CD14-positive monocyte (primary cell): ENCODE measurements around the gene GMNC. TPM values are rescaled to one million over a fixed set of nuclear protein-coding genes. Genes with fewer than 3 reads are reported as not detected.

Experiments
- DNase-seq, 3 donors: peaks; one replicate each; pipeline ENCODE4 v3.0.0-alpha.2; 2011 to 2022
- H2AFZ ChIP-seq: 2 replicates; pipeline ENCODE4 v1.6.0; 2012; ENCODE audit warnings: mild to moderate bottlenecking, low read depth, low read length, inconsistent platforms; ENCODE audit not compliant: insufficient read depth, poor library complexity, severe bottlenecking
- H3K27ac ChIP-seq, 2 donors: 1 replicate in 1 of 2; 2 replicates in 1 of 2; pipeline ENCODE4 v1.5.1; 2012 to 2013; ENCODE audit warnings: low read length in 2 of 2, control low read depth in 1 of 2, inconsistent platforms in 1 of 2, low read depth in 1 of 2, mild to moderate bottlenecking in 1 of 2
- H3K27me3 ChIP-seq, 2 donors: one replicate each; pipeline versions ENCODE4 v1.6.0 to v1.6.1; 2011 to 2013; ENCODE audit warnings: low read length in 2 of 2; ENCODE audit not compliant: control insufficient read depth in 2 of 2, insufficient read depth in 2 of 2
- H3K36me3 ChIP-seq, 2 donors: replicated peaks in 1 of 2; 1 replicate in 1 of 2; 2 replicates in 1 of 2; pipeline versions ENCODE4 v1.5.1 to v1.6.1; 2012 to 2013; ENCODE audit warnings: low read length in 2 of 2, control low read depth in 1 of 2, inconsistent platforms in 1 of 2, mild to moderate bottlenecking in 1 of 2; ENCODE audit not compliant: insufficient read depth in 2 of 2, control insufficient read depth in 1 of 2
- H3K4me1 ChIP-seq, 2 donors: 1 replicate in 1 of 2; 2 replicates in 1 of 2; pipeline versions ENCODE4 v1.5.1 to v1.6.1; 2012 to 2013; ENCODE audit warnings: low read length in 2 of 2, control low read depth in 1 of 2, inconsistent platforms in 1 of 2, mild to moderate bottlenecking in 1 of 2, moderate library complexity in 1 of 2; ENCODE audit not compliant: insufficient read depth in 2 of 2, control insufficient read depth in 1 of 2
- H3K4me2 ChIP-seq: replicated peaks from 2 replicates; pipeline ENCODE3; 2012; ENCODE audit warnings: low read length, moderate library complexity, mild to moderate bottlenecking; ENCODE audit not compliant: poor library complexity, severe bottlenecking; ENCODE audit errors: extremely low read depth
- H3K4me3 ChIP-seq, 3 experiments: fragments of 200-600 bp in 1 of 3; sonication (generic) in 1 of 3; replicated peaks in 1 of 3; 1 replicate in 2 of 3; 2 replicates in 1 of 3; pipeline ENCODE4 v1.5.1; 2011 to 2013; ENCODE audit warnings: low read length in 3 of 3, mild to moderate bottlenecking in 3 of 3, control low read depth in 2 of 3, low read depth in 2 of 3, inconsistent platforms in 1 of 3, moderate library complexity in 1 of 3
- H3K79me2 ChIP-seq: 2 replicates; pipeline ENCODE4 v1.6.0; 2012; ENCODE audit warnings: mild to moderate bottlenecking, control low read depth, inconsistent platforms, low read length, moderate library complexity; ENCODE audit not compliant: insufficient read depth
- H3K9ac ChIP-seq: 2 replicates; pipeline ENCODE4 v1.6.0; 2017; ENCODE audit warnings: low read length, mild to moderate bottlenecking; ENCODE audit not compliant: insufficient read depth, poor library complexity, severe bottlenecking
- H3K9me3 ChIP-seq, 2 donors: replicated peaks in 1 of 2; 1 replicate in 1 of 2; 2 replicates in 1 of 2; pipeline versions ENCODE4 v1.5.1 to v1.6.1; 2012 to 2013; ENCODE audit warnings: low read length in 2 of 2, control low read depth in 1 of 2; ENCODE audit not compliant: control insufficient read depth in 1 of 2, insufficient read depth in 1 of 2
- H4K20me1 ChIP-seq: 2 replicates; pipeline ENCODE4 v1.6.0; 2012; ENCODE audit warnings: mild to moderate bottlenecking, low read length, control low read depth, moderate library complexity; ENCODE audit not compliant: insufficient read depth
- H3K27ac Mint-ChIP-seq, 7 donors: one replicate each; pipeline ENCODE4 v1.8.0; 2020; ENCODE audit warnings: mild to moderate bottlenecking in 7 of 7, mixed read lengths in 7 of 7, moderate library complexity in 6 of 7, inconsistent platforms in 2 of 7
- H3K27me3 Mint-ChIP-seq, 3 donors: one replicate each; pipeline ENCODE4 v1.8.0; 2021 to 2022; ENCODE audit warnings: low read depth in 3 of 3, mild to moderate bottlenecking in 3 of 3, mixed read lengths in 3 of 3, moderate library complexity in 3 of 3, inconsistent platforms in 1 of 3
- H3K36me3 Mint-ChIP-seq, 2 donors: one replicate each; pipeline ENCODE4 v1.8.0; 2020; ENCODE audit warnings: mixed read lengths in 2 of 2, inconsistent platforms in 1 of 2, mild to moderate bottlenecking in 1 of 2
- H3K4me1 Mint-ChIP-seq: one replicate; pipeline ENCODE4 v1.8.0; 2020; ENCODE audit warnings: mild to moderate bottlenecking, mixed read lengths
- H3K4me3 Mint-ChIP-seq, 2 donors: one replicate each; pipeline ENCODE4 v1.8.0; 2020; ENCODE audit warnings: mild to moderate bottlenecking in 2 of 2, mixed read lengths in 2 of 2, moderate library complexity in 1 of 2
- H3K9me3 Mint-ChIP-seq, 7 donors: one replicate each; pipeline ENCODE4 v1.8.0; 2020 to 2022; ENCODE audit warnings: mixed read lengths in 7 of 7, mild to moderate bottlenecking in 6 of 7, moderate library complexity in 6 of 7, inconsistent platforms in 2 of 7
- WGBS: methylation state at CpG from one replicate; pipeline ENCODE4 v1.1.5; 2013; ENCODE audit warnings: missing lambda C conversion rate; ENCODE audit not compliant: insufficient coverage; 5-methylcytosine and 5-hydroxymethylcytosine counted together
- intact Hi-C, 2 donors: fragments of 100-400 bp; cut with micrococcal nuclease; formaldehyde crosslinking; loops; one replicate each; pipeline versions ENCODE4 v1.15.0 to v1.15.1; 2023
- polyA plus RNA-seq, 3 donors: library from polyadenylated mRNA; depleted of rRNA in 1 of 3; unstranded in 2 of 3; stranded (reverse) in 1 of 3; fragments of 300-500 nt in 2 of 3; fragments of >200 nt in 1 of 3; fragmentation: Illumina TruSeq in 2 of 3; gene quantifications; 1 replicate in 2 of 3; 2 replicates in 1 of 3; pipeline ENCODE4 v1.2.3, GENCODE V29; 2012 to 2021
- TF ChIP-seq, protein P1 (sequence below): fragments of 200-600 bp; IDR thresholded peaks from one replicate; pipeline ENCODE4 v1.8.0; 2022; ENCODE audit warnings: antibody characterized with exemption, mild to moderate bottlenecking

GMNC gene
- polyA plus RNA-seq, 3 donors, result not detected

DNA sequence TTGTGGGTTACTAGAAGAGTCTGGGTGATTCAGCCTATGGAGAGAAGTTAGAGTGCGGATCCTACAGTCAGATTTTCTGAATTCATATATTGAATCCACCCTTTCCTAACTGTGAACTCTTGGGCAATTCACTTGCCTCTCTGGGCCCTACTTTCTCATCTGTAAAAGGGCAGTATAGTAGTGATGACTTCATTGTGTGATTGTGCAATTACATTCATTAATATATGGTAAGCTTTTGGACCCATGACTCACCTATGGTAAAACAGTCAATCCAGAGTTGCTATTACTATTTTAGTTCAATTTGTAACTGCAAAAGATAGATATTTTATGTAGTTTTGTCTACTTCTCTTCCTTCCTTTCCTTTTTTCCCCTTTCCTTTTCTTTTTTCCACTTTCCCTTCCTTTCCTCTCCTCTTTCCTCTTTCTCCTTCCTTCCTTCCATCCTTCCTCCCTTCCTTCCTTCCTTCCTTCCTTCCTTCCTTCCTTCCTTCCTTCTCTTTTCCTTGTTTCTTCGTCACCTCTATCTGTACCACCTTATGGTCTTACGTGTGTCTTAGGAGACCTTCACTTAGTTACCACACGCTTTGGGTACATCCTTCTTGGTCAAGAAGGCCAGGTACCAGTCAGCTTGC, 37.0 kb downstream of the GMNC start:
- no peak overlapping the region for H3K27ac ChIP-seq
- no peaks in the 10 kb centered on the region for H3K9me3 ChIP-seq
- no peaks in the 10 kb centered on the region for H3K79me2 ChIP-seq
- H3K4me1 ChIP-seq, result no peaks in the 10 kb centered on the region
- no peak overlapping the region for H2AFZ ChIP-seq
- DNase-seq, result no peak
- Mint-ChIP-seq H3K9me3 (peaks cover 0 to 3% (median 0%) of the 10 kb centered on the region in 7 donors), H3K36me3 (no peaks in the 10 kb centered on the region), H3K4me3 (no peak overlapping the region), H3K27ac (no peak overlapping the region), H3K4me1 (no peaks in the 10 kb centered on the region), H3K27me3 (no peaks in the 10 kb centered on the region)
- TF ChIP-seq, protein P1, sequence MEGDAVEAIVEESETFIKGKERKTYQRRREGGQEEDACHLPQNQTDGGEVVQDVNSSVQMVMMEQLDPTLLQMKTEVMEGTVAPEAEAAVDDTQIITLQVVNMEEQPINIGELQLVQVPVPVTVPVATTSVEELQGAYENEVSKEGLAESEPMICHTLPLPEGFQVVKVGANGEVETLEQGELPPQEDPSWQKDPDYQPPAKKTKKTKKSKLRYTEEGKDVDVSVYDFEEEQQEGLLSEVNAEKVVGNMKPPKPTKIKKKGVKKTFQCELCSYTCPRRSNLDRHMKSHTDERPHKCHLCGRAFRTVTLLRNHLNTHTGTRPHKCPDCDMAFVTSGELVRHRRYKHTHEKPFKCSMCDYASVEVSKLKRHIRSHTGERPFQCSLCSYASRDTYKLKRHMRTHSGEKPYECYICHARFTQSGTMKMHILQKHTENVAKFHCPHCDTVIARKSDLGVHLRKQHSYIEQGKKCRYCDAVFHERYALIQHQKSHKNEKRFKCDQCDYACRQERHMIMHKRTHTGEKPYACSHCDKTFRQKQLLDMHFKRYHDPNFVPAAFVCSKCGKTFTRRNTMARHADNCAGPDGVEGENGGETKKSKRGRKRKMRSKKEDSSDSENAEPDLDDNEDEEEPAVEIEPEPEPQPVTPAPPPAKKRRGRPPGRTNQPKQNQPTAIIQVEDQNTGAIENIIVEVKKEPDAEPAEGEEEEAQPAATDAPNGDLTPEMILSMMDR, result no peak
- no peaks in the 10 kb centered on the region for H3K27me3 ChIP-seq
- H3K9ac ChIP-seq, result no peak overlapping the region
- intact Hi-C loops, result no loop called here
- H3K4me3 ChIP-seq, result no peak overlapping the region
- no peaks in the 10 kb centered on the region for H4K20me1 ChIP-seq
- no peak overlapping the region for H3K4me2 ChIP-seq
- no peaks in the 10 kb centered on the region for H3K36me3 ChIP-seq
- WGBS, result 98% methylated on average over 3 of the region's 4 CpGs

DNA sequence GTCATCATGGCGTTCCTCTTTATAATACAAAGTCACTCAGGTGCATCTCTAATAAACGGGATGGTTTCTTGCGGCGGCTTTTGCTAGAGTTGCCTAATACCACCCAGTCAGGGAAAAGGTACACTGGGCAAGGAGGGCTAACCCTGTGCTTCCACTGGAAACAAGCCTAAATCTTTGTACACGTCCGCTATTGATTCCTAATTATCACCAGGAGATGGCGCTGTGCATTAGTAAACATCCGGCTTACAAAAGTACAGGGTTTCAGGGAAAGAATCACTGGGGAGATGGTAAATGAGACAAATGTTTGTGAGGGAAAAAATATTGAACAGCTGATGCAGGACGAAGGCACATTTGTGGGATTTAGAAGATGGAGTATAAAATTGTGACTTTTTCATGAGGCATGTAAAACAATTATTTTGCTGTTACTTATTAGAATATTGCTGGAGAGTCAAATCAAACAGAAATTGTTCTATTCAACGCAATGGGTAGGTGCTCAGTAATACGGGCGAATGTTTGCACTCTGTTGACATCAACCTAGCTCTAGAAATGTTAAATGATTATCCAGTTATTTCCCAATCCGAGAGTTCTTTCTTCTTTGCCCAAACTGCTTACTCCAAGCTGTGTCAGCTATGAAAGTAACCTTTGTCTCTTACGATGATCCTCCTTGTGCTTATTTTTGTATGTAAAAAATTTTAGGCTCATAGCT, 50.6 kb downstream of the GMNC start:
- Histone ChIP-seq H3K9ac (no peak overlapping the region), H3K9me3 (no peaks in the 10 kb centered on the region), H2AFZ (no peak overlapping the region), H3K36me3 (no peaks in the 10 kb centered on the region), H4K20me1 (no peaks in the 10 kb centered on the region), H3K4me1 (no peaks in the 10 kb centered on the region), H3K4me2 (no peak overlapping the region), H3K27ac (no peak overlapping the region), H3K4me3 (no peak overlapping the region), H3K79me2 (no peaks in the 10 kb centered on the region), H3K27me3 (no peaks in the 10 kb centered on the region)
- no peaks in the 10 kb centered on the region for H3K36me3 Mint-ChIP-seq
- 36% methylated on average over 12 of the region's 14 CpGs for WGBS
- DNase-seq, result peak in 2 of 3 donors; percentile 5 to 17
- H3K4me1 Mint-ChIP-seq, result no peaks in the 10 kb centered on the region
- H3K9me3 Mint-ChIP-seq, result no peaks in the 10 kb centered on the region
- peaks cover 0 to under 1% (median 0%) of the 10 kb centered on the region in 3 donors for H3K27me3 Mint-ChIP-seq
- no peak overlapping the region for H3K4me3 Mint-ChIP-seq
- no peak overlapping the region for H3K27ac Mint-ChIP-seq
- intact Hi-C loops, result no loop called here
- TF ChIP-seq, protein P1, result peak; percentile 66
